ENCODE measurements around the gene ARGFX.

- TF ChIP-seq CTCF (IDR thresholded peaks at IDR 0.05; ENCODE audit: low read length) (peak; percentile 21), EZH2 (optimal IDR thresholded peaks at IDR 0.05; ENCODE audit: low read depth, low read length) (no peak), EZH2phosphoT487 (IDR thresholded peaks at IDR 0.05; ENCODE audit: low read length) (no peak)
These were observed 38.4 kb upstream of the ARGFX start for GRCh38 chr3:121529308-121529707.
